HEK293 (cell line): ENCODE data around the gene SLC39A11.

ENCODE experiments used
- CTCF ChIA-PET: fragments of 350-600 bp; formaldehyde crosslinking; extraction: SDS; loops from one replicate; lab custom pipeline; 2021; ENCODE audit warnings: antibody characterized with exemption; lab: Yijun Ruan, JAX
- POLR2A ChIA-PET: fragments of 300-600 bp; formaldehyde crosslinking; extraction: SDS; loops from one replicate; lab custom pipeline; 2020; ENCODE audit warnings: antibody characterized with exemption, inconsistent platforms; lab: Yijun Ruan, JAX
- H3K27ac ChIP-seq: fragments of 200-500 bp; sonication (Bioruptor generic); 2 replicates; pipeline ENCODE4 v1.5.1; 2014; ENCODE audit warnings: low read depth, low read length, control low read depth, inconsistent platforms; ENCODE audit errors: extremely low read depth
- H3K36me3 ChIP-seq, 2 experiments: fragments of 200-500 bp in 1 of 2; sonication (Bioruptor generic) in 1 of 2; 1 replicate in 1 of 2; 2 replicates in 1 of 2; pipeline ENCODE4 v1.5.1; 2014 to 2017; ENCODE audit warnings: inconsistent platforms in 2 of 2, low read length in 2 of 2; ENCODE audit not compliant: control insufficient read depth in 2 of 2, insufficient read depth in 1 of 2
- H3K4me1 ChIP-seq: fragments of 200-500 bp; sonication (Bioruptor generic); 2 replicates; pipeline ENCODE4 v1.5.1; 2014; ENCODE audit warnings: mild to moderate bottlenecking, low read length, inconsistent platforms; ENCODE audit not compliant: control insufficient read depth, insufficient read depth
- H3K4me3 ChIP-seq: 2 replicates; pipeline ENCODE4 v1.5.1; 2011; ENCODE audit warnings: low read depth, mild to moderate bottlenecking, control low read depth, low read length, moderate library complexity
- H3K9me3 ChIP-seq: fragments of 200-500 bp; sonication (Bioruptor generic); 2 replicates; pipeline ENCODE4 v1.5.1; 2014; ENCODE audit warnings: low read depth, low read length, inconsistent platforms; ENCODE audit not compliant: control insufficient read depth, insufficient read depth
- AEBP2 ChIP-seq: fragments of 450-650 bp; formaldehyde crosslinking; IDR thresholded peaks from 2 replicates; pipeline ENCODE4 v1.5.1; 2016; ENCODE audit warnings: missing biosample characterization, missing genetic modification characterization, borderline replicate concordance
- EGR2 ChIP-seq: fragments of 450-650 bp; formaldehyde crosslinking; IDR thresholded peaks from 2 replicates; pipeline ENCODE4 v1.5.1; 2016; ENCODE audit warnings: low read depth, missing biosample characterization, missing genetic modification characterization
- GLI4 ChIP-seq: fragments of 450-650 bp; formaldehyde crosslinking; IDR thresholded peaks from 2 replicates; pipeline ENCODE4 v1.5.1; 2016; ENCODE audit warnings: missing biosample characterization, missing genetic modification characterization
- GLIS1 ChIP-seq: fragments of 450-650 bp; formaldehyde crosslinking; IDR thresholded peaks from 2 replicates; pipeline ENCODE4 v1.5.1; 2016; ENCODE audit warnings: missing biosample characterization, missing genetic modification characterization
- GLIS2 ChIP-seq: fragments of 450-650 bp; formaldehyde crosslinking; IDR thresholded peaks from 2 replicates; pipeline ENCODE4 v1.5.1; 2016; ENCODE audit warnings: missing biosample characterization, missing genetic modification characterization
- HOXA7 ChIP-seq: sonication (generic); formaldehyde crosslinking; IDR thresholded peaks from 2 replicates; pipeline ENCODE4 v1.8.1; 2022; ENCODE audit warnings: missing genetic modification reagents, borderline replicate concordance
- HOXD13 ChIP-seq: sonication (generic); formaldehyde crosslinking; IDR thresholded peaks from 2 replicates; pipeline ENCODE4 v1.8.0; 2022; ENCODE audit warnings: missing genetic modification reagents, borderline replicate concordance
- KLF1 ChIP-seq: fragments of 450-650 bp; formaldehyde crosslinking; IDR thresholded peaks from 2 replicates; pipeline ENCODE4 v1.5.1; 2016; ENCODE audit warnings: missing biosample characterization, missing genetic modification characterization
- MZF1 ChIP-seq: fragments of 450-650 bp; formaldehyde crosslinking; IDR thresholded peaks from 2 replicates; pipeline ENCODE4 v1.5.1; 2017; ENCODE audit warnings: missing biosample characterization, missing genetic modification characterization, borderline replicate concordance
- YY2 ChIP-seq: fragments of 450-650 bp; formaldehyde crosslinking; IDR thresholded peaks from 2 replicates; pipeline ENCODE4 v1.5.1; 2016; ENCODE audit warnings: missing biosample characterization, missing genetic modification characterization
- ZFP69B ChIP-seq: fragments of 450-650 bp; formaldehyde crosslinking; IDR thresholded peaks from 2 replicates; pipeline ENCODE4 v1.5.1; 2016; ENCODE audit warnings: missing biosample characterization, missing genetic modification characterization
- ZNF10 ChIP-seq: fragments of 450-650 bp; formaldehyde crosslinking; IDR thresholded peaks from 2 replicates; pipeline ENCODE4 v1.5.1; 2017; ENCODE audit warnings: missing biosample characterization, missing genetic modification characterization
- ZNF132 ChIP-seq: fragments of 450-650 bp; formaldehyde crosslinking; IDR thresholded peaks from 2 replicates; pipeline ENCODE4 v1.5.1; 2017; ENCODE audit warnings: missing biosample characterization, missing genetic modification characterization, borderline replicate concordance
- ZNF138 ChIP-seq: fragments of 450-650 bp; formaldehyde crosslinking; IDR thresholded peaks from 2 replicates; pipeline ENCODE4 v1.5.1; 2016; ENCODE audit warnings: missing biosample characterization, missing genetic modification characterization, borderline replicate concordance
- ZNF148 ChIP-seq: fragments of 450-650 bp; formaldehyde crosslinking; IDR thresholded peaks from 2 replicates; pipeline ENCODE4 v1.5.0; 2017; ENCODE audit warnings: missing biosample characterization, missing genetic modification characterization, borderline replicate concordance
- ZNF16 ChIP-seq: fragments of 450-650 bp; formaldehyde crosslinking; IDR thresholded peaks from 2 replicates; pipeline ENCODE4 v1.5.1; 2016; ENCODE audit warnings: low read depth, missing biosample characterization, missing genetic modification characterization
- ZNF175 ChIP-seq: fragments of 450-650 bp; formaldehyde crosslinking; IDR thresholded peaks from 2 replicates; pipeline ENCODE4 v1.5.1; 2016; ENCODE audit warnings: missing biosample characterization, missing genetic modification characterization
- ZNF2 ChIP-seq: fragments of 450-650 bp; formaldehyde crosslinking; IDR thresholded peaks from 2 replicates; pipeline ENCODE4 v1.5.1; 2016; ENCODE audit warnings: missing biosample characterization, missing genetic modification characterization
- ZNF214 ChIP-seq: fragments of 450-650 bp; formaldehyde crosslinking; IDR thresholded peaks from 2 replicates; pipeline ENCODE4 v1.5.1; 2017; ENCODE audit warnings: missing biosample characterization, mild to moderate bottlenecking, missing genetic modification characterization, borderline replicate concordance
- ZNF514 ChIP-seq: fragments of 450-650 bp; formaldehyde crosslinking; IDR thresholded peaks from 2 replicates; pipeline ENCODE4 v1.5.1; 2016; ENCODE audit warnings: missing biosample characterization, missing genetic modification characterization
- ZNF639 ChIP-seq: fragments of 450-650 bp; formaldehyde crosslinking; IDR thresholded peaks from 2 replicates; pipeline ENCODE4 v1.5.1; 2016; ENCODE audit warnings: missing biosample characterization, missing genetic modification characterization
- ZNF658 ChIP-seq: fragments of 450-650 bp; formaldehyde crosslinking; IDR thresholded peaks from 2 replicates; pipeline ENCODE4; 2016; ENCODE audit warnings: missing biosample characterization, missing genetic modification characterization
- ZNF660 ChIP-seq: fragments of 450-650 bp; IDR thresholded peaks from 2 replicates; pipeline ENCODE4 v1.5.1; 2018; ENCODE audit warnings: missing biosample characterization, mild to moderate bottlenecking, missing genetic modification characterization
- ZNF692 ChIP-seq: fragments of 450-650 bp; formaldehyde crosslinking; IDR thresholded peaks from 2 replicates; pipeline ENCODE4 v1.5.1; 2016; ENCODE audit warnings: missing biosample characterization, missing genetic modification characterization
- ZNF704 ChIP-seq: fragments of 450-650 bp; formaldehyde crosslinking; IDR thresholded peaks from 2 replicates; pipeline ENCODE4 v1.5.1; 2016; ENCODE audit warnings: missing biosample characterization, missing genetic modification characterization
- ZSCAN30 ChIP-seq: fragments of 450-650 bp; IDR thresholded peaks from 2 replicates; pipeline ENCODE4 v1.5.1; 2018; ENCODE audit warnings: missing biosample characterization, mild to moderate bottlenecking, missing genetic modification characterization, moderate library complexity

The SLC39A11 gene

DNA sequence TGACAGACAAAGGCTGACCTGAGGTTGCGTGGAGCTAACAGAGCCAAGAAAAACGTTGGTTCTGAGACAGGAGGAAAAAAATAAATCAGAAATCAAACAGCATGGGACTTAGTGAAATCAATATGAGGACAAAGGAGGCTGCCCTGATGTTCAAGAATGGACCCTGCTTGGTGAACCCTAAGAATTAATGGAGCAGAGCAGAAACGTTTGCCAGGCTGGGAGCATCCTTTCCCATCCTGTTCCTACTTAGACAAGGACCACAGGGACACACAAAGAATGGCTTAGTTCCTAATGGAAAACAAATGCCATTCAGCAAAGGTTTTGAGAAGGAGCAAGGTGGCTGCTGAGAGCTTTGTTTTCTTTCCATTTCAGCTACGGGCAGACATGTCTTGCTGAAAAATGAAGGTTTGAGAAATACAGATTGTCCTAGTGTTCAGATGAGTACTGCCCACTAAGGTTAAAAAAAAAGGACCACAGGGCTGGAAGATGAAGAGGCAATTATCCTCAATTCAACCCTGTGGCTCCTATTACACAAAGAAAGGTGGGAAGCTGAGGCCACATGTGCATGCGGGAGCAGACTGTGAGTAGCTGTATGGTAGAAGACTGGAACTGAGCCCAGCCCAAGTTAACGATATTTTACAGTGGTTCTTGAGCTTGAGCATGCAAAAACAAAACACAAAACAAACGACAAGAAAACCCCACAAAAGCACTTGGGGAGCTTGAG lies 230.1 kb downstream of the SLC39A11 start (continued):
- TF ChIP-seq ZNF148 (tag by site-specific recombination) (no peak), YY2 (tag by site-specific recombination) (no peak), KLF1 (tag by site-specific recombination) (no peak)

DNA sequence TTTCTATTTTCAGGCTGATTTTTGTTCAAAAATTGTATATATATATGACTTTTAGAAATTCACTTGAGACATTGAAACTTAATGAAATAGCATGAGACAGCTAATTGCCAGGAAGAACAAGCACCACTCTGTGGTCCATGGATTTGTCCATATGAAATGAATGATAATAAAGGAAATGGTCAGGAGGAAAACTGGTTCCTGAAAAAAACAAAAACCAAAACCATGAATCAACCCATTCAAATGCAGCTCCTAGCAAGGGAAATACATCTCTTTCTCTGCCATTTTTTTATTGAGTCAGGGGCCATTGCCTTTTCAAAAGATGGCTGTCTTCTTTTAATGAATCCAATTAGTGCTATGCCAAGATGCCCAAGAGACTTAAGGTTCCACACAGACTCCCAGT lies 230.7 kb downstream of the SLC39A11 start:
- TF ChIP-seq GLIS2 (tag by site-specific recombination) = no peak
- TF ChIP-seq ZNF704 (tag by site-specific recombination) = no peak
- TF ChIP-seq ZNF639 (tag by site-specific recombination) = no peak
- TF ChIP-seq ZSCAN30 (tag by site-specific recombination) = no peak
- no peak for TF ChIP-seq AEBP2 (tag by site-specific recombination)
- TF ChIP-seq HOXA7 (CRISPR knock-in tag) = no peak
- TF ChIP-seq GLIS1 (tag by site-specific recombination) = no peak
- TF ChIP-seq ZNF660 (tag by site-specific recombination) = no peak
- TF ChIP-seq EGR2 = no peak
- TF ChIP-seq ZNF16 (tag by site-specific recombination) = no peak
- no peak for TF ChIP-seq HOXD13 (CRISPR knock-in tag)
- no peak for TF ChIP-seq GLI4
- H3K36me3 ChIP-seq = no peaks in the 10 kb centered on the region

DNA sequence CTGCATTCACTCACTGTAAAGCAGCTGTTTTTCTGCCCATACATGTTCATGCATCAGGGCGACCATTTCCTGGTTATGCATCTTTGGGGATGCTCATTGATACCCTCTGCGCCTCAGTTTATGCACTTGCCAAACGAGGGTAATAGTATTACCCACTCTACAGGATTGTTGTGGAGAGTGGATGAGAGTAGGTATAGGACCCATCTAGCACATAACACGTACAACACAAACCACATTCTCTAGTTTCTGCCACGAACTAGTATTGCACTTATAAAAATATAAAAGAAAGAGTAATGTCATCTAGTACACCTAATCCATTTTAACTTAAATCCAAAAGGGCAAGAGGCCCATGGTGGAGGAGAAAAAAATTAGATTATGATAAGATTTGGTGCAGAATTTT lies 231.7 kb downstream of the SLC39A11 start:
- no peak overlapping the region for H3K27ac ChIP-seq
- ChIA-PET CTCF (no interaction called here), POLR2A (no interaction called here)
- no peak overlapping the region for H3K4me3 ChIP-seq
- no peaks in the 10 kb centered on the region for H3K4me1 ChIP-seq
- H3K36me3 ChIP-seq = no peaks in the 10 kb centered on the region
- H3K9me3 ChIP-seq = no peaks in the 10 kb centered on the region
- TF ChIP-seq ZNF514 (tag by site-specific recombination) = no peak
- no peak for TF ChIP-seq ZNF2 (tag by site-specific recombination)
- TF ChIP-seq ZNF132 (tag by site-specific recombination) = no peak
- no peak for TF ChIP-seq MZF1 (tag by site-specific recombination)
- no peak for TF ChIP-seq ZNF138
- TF ChIP-seq ZNF692 (tag by site-specific recombination) = no peak
- TF ChIP-seq ZNF214 (tag by site-specific recombination) = no peak
- no peak for TF ChIP-seq ZFP69B (tag by site-specific recombination)
- no peak for TF ChIP-seq ZNF175 (tag by site-specific recombination)
- TF ChIP-seq ZNF10 = no peak
- no peak for TF ChIP-seq ZNF658 (tag by site-specific recombination)

More for the DNA sequence above, 230.7 kb downstream of the SLC39A11 start:
- H3K4me3 ChIP-seq = no peak overlapping the region
- ChIA-PET CTCF (interaction anchor here (1.1 to 1.2 kb wide), 2 partner anchors 11 to 301 kb away, joined by 3 read pairs; no protein-coding TSS in a partner anchor), POLR2A (no interaction called here)
- H3K9me3 ChIP-seq = no peaks in the 10 kb centered on the region
- no peak overlapping the region for H3K27ac ChIP-seq
- no peaks in the 10 kb centered on the region for H3K4me1 ChIP-seq
